Stimulated activated CD4-positive, alpha-beta T cell treated with anti-CD3 and anti-CD28 coated beads, Interleukin-15, amount 100 ng/mL, for 48 hours (primary cell): ENCODE results near the gene A1BG.

ENCODE experiments used
- DNase-seq, 2 donors: peaks; one replicate each; pipeline ENCODE4 v3.0.0-alpha.2; 2020; ENCODE audit warnings: low read depth in 2 of 2

The A1BG gene

DNA sequence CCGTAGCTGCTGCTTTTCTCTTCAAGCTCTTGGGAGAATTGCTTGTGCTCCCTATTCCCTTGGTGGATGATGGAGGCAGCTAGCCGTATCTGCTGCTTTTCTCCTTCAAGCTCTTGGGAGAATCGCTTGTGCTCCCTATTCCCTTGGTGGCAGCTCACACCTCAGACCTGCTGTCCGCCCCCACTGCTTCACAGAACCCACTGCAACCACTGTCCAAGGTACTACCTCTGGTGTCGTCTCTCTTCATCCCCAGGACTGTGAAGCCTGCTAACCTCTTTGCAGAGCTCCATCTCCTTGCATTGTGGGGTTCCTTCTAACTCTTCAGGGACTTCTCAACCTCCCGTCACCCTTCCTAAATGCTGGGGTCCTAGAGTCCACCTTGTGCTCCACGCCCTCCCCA, 52.7 kb downstream of the A1BG start:
- DNase-seq = no peak

DNA sequence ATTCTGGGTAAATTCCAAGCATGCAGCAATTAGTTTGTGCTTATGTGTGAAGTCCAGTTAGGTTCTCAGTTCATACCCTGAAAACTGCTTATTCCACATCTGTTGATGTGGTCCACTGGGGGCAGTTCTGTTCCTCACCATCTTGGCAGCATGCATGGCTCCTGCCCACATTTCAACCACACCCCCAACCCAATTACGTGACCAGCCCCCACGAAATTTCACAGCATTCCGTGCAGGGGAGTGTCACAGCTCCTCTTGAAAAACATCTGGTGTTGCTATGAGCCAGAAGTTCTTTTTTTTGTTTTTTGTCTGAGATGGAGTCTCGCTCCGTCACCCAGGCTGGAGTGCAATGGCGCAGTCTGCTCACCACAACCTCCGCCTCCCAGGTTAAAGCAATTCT, 57.2 kb downstream of the A1BG start:
- no peak for DNase-seq
